ENCODE results near the gene CFAP47.
"Not testable (repeated sequence)": the region's sequence is repeated elsewhere in the genome, so short reads cannot be mapped to it uniquely, and the experiment has no call there.

The CFAP47 gene

GRCh38 chrX:35919536-35920309 lies at the start of gene CFAP47:
TSS of gene CFAP47 (plus strand) at chrX:35919734. CDS start at chrX:35919800, 66 bp downstream.
- ChIA-PET CTCF (no interaction called here), POLR2A (no interaction called here)
- TF ChIP-seq CTCF (IDR thresholded peaks at IDR 0.05; ENCODE audit: insufficient read depth, low read length, missing control alignments), result no peak
- H3K4me3 ChIP-seq (ENCODE audit: low read depth, low read length), result no peak within 1 kb of the TSS
- DNase-seq (ENCODE audit: low read depth, low spot score), result no peak

GRCh38 chrX:35880601-35881000 lies 38.9 kb upstream of the CFAP47 start:
- no peak for TF ChIP-seq CTCF (IDR thresholded peaks at IDR 0.05; ENCODE audit: insufficient read depth, low read length, missing control alignments)
- no peak for DNase-seq (ENCODE audit: low read depth, low spot score)
- POLR2A ChIA-PET, result no interaction called here
- CTCF ChIA-PET, result no interaction called here
- no peak overlapping the region for H3K4me3 ChIP-seq (ENCODE audit: low read depth, low read length)

GRCh38 chrX:35886135-35886534 lies 33.4 kb upstream of the CFAP47 start:
- ChIA-PET CTCF (no interaction called here), POLR2A (no interaction called here)
- no peak for TF ChIP-seq CTCF (IDR thresholded peaks at IDR 0.05; ENCODE audit: insufficient read depth, low read length, missing control alignments)
- DNase-seq (ENCODE audit: low read depth, low spot score), result no peak
- H3K4me3 ChIP-seq (ENCODE audit: low read depth, low read length), result no peak overlapping the region

- DNase-seq (ENCODE audit: low read depth, low spot score), result no peak
- no peak for TF ChIP-seq CTCF (IDR thresholded peaks at IDR 0.05; ENCODE audit: insufficient read depth, low read length, missing control alignments)
- POLR2A ChIA-PET, result no interaction called here
- no peak overlapping the region for H3K4me3 ChIP-seq (ENCODE audit: low read depth, low read length)
- CTCF ChIA-PET, result no interaction called here
Measured at GRCh38 chrX:35890699-35891098, 28.8 kb upstream of the CFAP47 start.

GRCh38 chrX:35986816-35987215 lies 67.3 kb downstream of the CFAP47 start:
- CTCF ChIA-PET; DNase-seq (ENCODE audit: low read depth, low spot score); H3K4me3 ChIP-seq (ENCODE audit: low read depth, low read length); POLR2A ChIA-PET: not testable (repeated sequence)

GRCh38 chrX:36007207-36007606 lies 87.7 kb downstream of the CFAP47 start:
- POLR2A ChIA-PET, result no interaction called here
- TF ChIP-seq CTCF (IDR thresholded peaks at IDR 0.05; ENCODE audit: insufficient read depth, low read length, missing control alignments), result no peak
- no peak for DNase-seq (ENCODE audit: low read depth, low spot score)
- CTCF ChIA-PET, result no interaction called here
- no peak overlapping the region for H3K4me3 ChIP-seq (ENCODE audit: low read depth, low read length)

GRCh38 chrX:36019125-36019524 lies 99.6 kb downstream of the CFAP47 start:
- no peak for TF ChIP-seq CTCF (IDR thresholded peaks at IDR 0.05; ENCODE audit: insufficient read depth, low read length, missing control alignments)
- no peak for DNase-seq (ENCODE audit: low read depth, low spot score)
- POLR2A ChIA-PET, result no interaction called here
- CTCF ChIA-PET, result no interaction called here
- no peak overlapping the region for H3K4me3 ChIP-seq (ENCODE audit: low read depth, low read length)

All from AG04449 (cell line).